HCT116 (cell line): ENCODE data around the gene CERS6.

Source experiments
- ATF3 ChIP-seq: IDR thresholded peaks from 2 replicates; pipeline ENCODE4 v1.6.1; 2012
- CTCF ChIP-seq, 3 experiments: fragments of 200-600 bp in 1 of 3; sonication (generic) in 1 of 3; IDR thresholded peaks in 2 of 3; conservative IDR thresholded peaks in 1 of 3; 2 replicates each; pipeline ENCODE4 v1.5.1; 2012 to 2017; ENCODE audit warnings: low read depth in 2 of 3, low read length in 2 of 3, antibody characterized with exemption in 1 of 3, borderline replicate concordance in 1 of 3, control low read depth in 1 of 3, mild to moderate bottlenecking in 1 of 3, mixed read lengths in 1 of 3, mixed run types in 1 of 3, moderate library complexity in 1 of 3; ENCODE audit not compliant: insufficient read depth in 1 of 3
- EZH2 ChIP-seq: fragments of 200-600 bp; sonication (generic); IDR thresholded peaks from 2 replicates; pipeline ENCODE4 v1.6.1; 2017; ENCODE audit warnings: antibody characterized with exemption, mixed run types
- POLR2A ChIP-seq: IDR thresholded peaks from 2 replicates; pipeline ENCODE4 v1.7.0; 2011; ENCODE audit warnings: borderline replicate concordance; ENCODE audit not compliant: insufficient read depth, insufficient read length; ENCODE audit errors: extremely low read depth
- POLR2AphosphoS5 ChIP-seq: IDR thresholded peaks from 2 replicates; pipeline ENCODE4 v1.6.1; 2011; ENCODE audit warnings: mild to moderate bottlenecking, low read depth, low read length, moderate library complexity
- ZFX ChIP-seq: fragments of 450-650 bp; IDR thresholded peaks from 2 replicates; pipeline ENCODE4 v1.6.1; 2017
- ZNF274 ChIP-seq: fragments of 200-500 bp; sonication (Bioruptor generic); IDR thresholded peaks from 2 replicates; pipeline ENCODE4 v1.6.1; 2014; ENCODE audit warnings: mild to moderate bottlenecking, low read depth, low read length, inconsistent platforms

GRCh38 chr2:168599738-168600137, 143.7 kb downstream of the CERS6 start:
- TF ChIP-seq CTCF (IDR thresholded peaks at IDR 0.05 in 2 of 3, conservative IDR thresholded peaks at IDR 0.05 in 1 of 3; ENCODE audit: borderline replicate concordance in 1 of 3, insufficient read depth in 1 of 3, low read depth in 2 of 3, low read length in 2 of 3) (no peak), ZFX (no peak), EZH2 (no peak), POLR2AphosphoS5 (no peak), ZNF274 (no peak), ATF3 (no peak), POLR2A (no peak)
